ENCODE data around the gene ZNF784.

- TF ChIP-seq FOXM1 (IDR thresholded peaks at IDR 0.05; ENCODE audit: borderline replicate concordance) = no peak
- no peak for TF ChIP-seq FOXA1 (IDR thresholded peaks at IDR 0.05)
- TF ChIP-seq FOXK2 (IDR thresholded peaks at IDR 0.05) = no peak
- TF ChIP-seq CTBP1 (IDR thresholded peaks at IDR 0.05; ENCODE audit: borderline replicate concordance) = no peak
- no peak for TF ChIP-seq HDGF (IDR thresholded peaks at IDR 0.05; ENCODE audit: borderline replicate concordance)
- no peak for TF ChIP-seq SUZ12 (IDR thresholded peaks at IDR 0.05)
Observed at GRCh38 chr19:55599468-55599841, 24.9 kb downstream of the ZNF784 start, which contains the start of gene FIZ1.

All from HEK293T (cell line).